T-cell (primary cell): ENCODE measurements around the gene KLF11. TPM values are rescaled to one million over a fixed set of nuclear protein-coding genes. Genes with fewer than 3 reads are reported as not detected.

ENCODE experiments used
- ATAC-seq, 4 experiments: fragments of 200-7000 bp in 3 of 4; fragments of 150-1000 bp in 1 of 4; cut with Tn5 transposase; replicated peaks in 1 of 4; 1 replicate in 3 of 4; 2 replicates in 1 of 4; pipeline ENCODE4 v1.10.0; 2021; ENCODE audit warnings: moderate library complexity in 3 of 4, mild to moderate bottlenecking in 2 of 4, moderate number of reproducible peaks in 1 of 4
- CTCF ChIA-PET, 2 donors: fragments of 300-600 bp; sonication (Branson Sonifier 250); formaldehyde crosslinking; loops; one replicate each; lab custom pipeline; 2022; ENCODE audit warnings: antibody characterized with exemption in 2 of 2; lab: Charles Lee
- POLR2A ChIA-PET, 2 donors: fragments of 300-600 bp; sonication (Branson Sonifier 250); formaldehyde crosslinking; loops; one replicate each; lab custom pipeline; 2022; ENCODE audit warnings: antibody characterized with exemption in 2 of 2; lab: Charles Lee
- DNase-seq, 35 experiments: peaks; one replicate each; pipeline versions ENCODE4 v3.0.0 to v3.0.0-alpha.2; 2013 to 2023
- H3K27ac ChIP-seq: one replicate; pipeline ENCODE4 v1.5.1; 2013; ENCODE audit warnings: low read length
- H3K27me3 ChIP-seq, 2 experiments: replicated peaks in 1 of 2; 1 replicate in 1 of 2; 2 replicates in 1 of 2; pipeline versions ENCODE4 v1.6.1 to v1.7.0; 2013; ENCODE audit warnings: low read length in 1 of 2, mixed read lengths in 1 of 2; ENCODE audit not compliant: control insufficient read depth in 2 of 2, insufficient read depth in 2 of 2; ENCODE audit errors: extremely low read depth in 1 of 2
- H3K36me3 ChIP-seq, 2 donors: 1 replicate in 1 of 2; 2 replicates in 1 of 2; pipeline versions ENCODE4 v1.6.1 to v1.7.0; 2013; ENCODE audit warnings: low read length in 1 of 2; ENCODE audit not compliant: control insufficient read depth in 2 of 2, insufficient read depth in 1 of 2; ENCODE audit errors: extremely low read depth in 1 of 2
- H3K4me1 ChIP-seq, 2 experiments: 1 replicate in 1 of 2; 2 replicates in 1 of 2; pipeline versions ENCODE4 v1.6.1 to v1.7.0; 2013; ENCODE audit warnings: low read length in 2 of 2, mixed read lengths in 1 of 2; ENCODE audit not compliant: insufficient read depth in 2 of 2, control insufficient read depth in 1 of 2; ENCODE audit errors: extremely low read depth in 1 of 2
- H3K4me3 ChIP-seq, 2 donors: 1 replicate in 1 of 2; 2 replicates in 1 of 2; pipeline versions ENCODE4 v1.5.1 to v1.7.0; 2013; ENCODE audit warnings: mild to moderate bottlenecking in 2 of 2, low read length in 1 of 2, moderate library complexity in 1 of 2; ENCODE audit not compliant: control insufficient read depth in 1 of 2; ENCODE audit errors: extremely low read depth in 1 of 2
- H3K9me3 ChIP-seq: 2 replicates; pipeline ENCODE4 v1.7.0; 2013
- H3K27ac Mint-ChIP-seq, 2 donors: one replicate each; pipeline ENCODE4 v1.8.0; 2020 to 2021; ENCODE audit warnings: mild to moderate bottlenecking in 2 of 2, mixed read lengths in 2 of 2
- H3K27me3 Mint-ChIP-seq, 2 donors: one replicate each; pipeline ENCODE4 v1.8.0; 2021 to 2022; ENCODE audit warnings: mixed read lengths in 2 of 2
- H3K36me3 Mint-ChIP-seq: one replicate; pipeline ENCODE4 v1.8.0; 2021; ENCODE audit warnings: mixed read lengths
- H3K4me1 Mint-ChIP-seq, 3 donors: one replicate each; pipeline ENCODE4 v1.8.0; 2020 to 2022; ENCODE audit warnings: mixed read lengths in 3 of 3, mild to moderate bottlenecking in 1 of 3
- H3K4me3 Mint-ChIP-seq, 3 donors: one replicate each; pipeline ENCODE4 v1.8.0; 2020 to 2022; ENCODE audit warnings: mild to moderate bottlenecking in 3 of 3, mixed read lengths in 3 of 3, moderate library complexity in 3 of 3
- H3K9me3 Mint-ChIP-seq, 3 donors: one replicate each; pipeline ENCODE4 v1.8.0; 2020 to 2022; ENCODE audit warnings: mixed read lengths in 3 of 3
- whole genome bisulfite sequencing: methylation state at CpG from one replicate; pipeline ENCODE4 v1.1.5; 2013; ENCODE audit warnings: missing lambda C conversion rate; ENCODE audit not compliant: insufficient coverage; 5-methylcytosine and 5-hydroxymethylcytosine counted together
- total RNA-seq, 35 experiments: library from RNA in 6 of 35; stranded (reverse) in 6 of 35; fragments of 120-200 nt in 1 of 35; gene quantifications; one replicate each; pipeline versions ENCODE4 v1.2.1 to v1.2.4 and lab custom pipeline; 2013 to 2026

KLF11 gene
- total RNA-seq, 5 donors from 2014 or later (not counting 1 experiment from before 2014, with no cell fraction given): 6.8 to 36.3 (median 10.3) TPM

- Histone ChIP-seq H3K4me1 (peaks cover 7 to 28% of the 10 kb centered on the region in 2 experiments), H3K4me3 (no peak overlapping the region), H3K36me3 (no peaks in the 10 kb centered on the region), H3K27ac (no peak overlapping the region), H3K27me3 (peaks cover 3 to 72% of the 10 kb centered on the region in 2 experiments), H3K9me3 (no peaks in the 10 kb centered on the region)
- DNase-seq: no peak
- Mint-ChIP-seq H3K4me3 (no peak overlapping the region), H3K27me3 (peaks cover 54 to 75% of the 10 kb centered on the region in 2 donors), H3K9me3 (no peaks in the 10 kb centered on the region), H3K27ac (peak overlapping the region in 1 of 2 donors; percentile 8), H3K4me1 (peaks cover 13 to 18% (median 14%) of the 10 kb centered on the region in 3 donors), H3K36me3 (no peaks in the 10 kb centered on the region)
- WGBS: 76% methylated on average over 8 of the region's 13 CpGs
- no peak for ATAC-seq
- CTCF ChIA-PET: interaction anchor here (0.5 to 1.2 kb wide), 3 partner anchors 9 to 325 kb away, joined by 3 to 6 read pairs (median 4); no protein-coding TSS in a partner anchor
- POLR2A ChIA-PET: interaction anchor here in 1 of 2 donors (0.6 kb wide), 1 partner anchor 527 kb away, joined by 6 read pairs; no protein-coding TSS in a partner anchor
Measured at GRCh38 chr2:10083692-10084211, 40.4 kb downstream of the KLF11 start.

GRCh38 chr2:10084223-10084865 lies 41.0 kb downstream of the KLF11 start:
- Mint-ChIP-seq H3K27ac (peak overlapping the region in 1 of 2 donors; percentile 72), H3K4me3 (no peak overlapping the region), H3K27me3 (peaks cover 49 to 72% of the 10 kb centered on the region in 2 donors), H3K36me3 (no peaks in the 10 kb centered on the region), H3K4me1 (peaks cover 7 to 12% (median 11%) of the 10 kb centered on the region in 3 donors), H3K9me3 (no peaks in the 10 kb centered on the region)
- no peak for DNase-seq
- H3K27ac ChIP-seq: no peak overlapping the region
- peaks cover 7 to 23% of the 10 kb centered on the region in 2 experiments for H3K4me1 ChIP-seq
- peaks cover 3 to 72% of the 10 kb centered on the region in 2 experiments for H3K27me3 ChIP-seq
- no peak overlapping the region for H3K4me3 ChIP-seq
- ATAC-seq: no peak
- CTCF ChIA-PET: interaction anchor here in 1 of 2 donors (0.5 to 0.7 kb wide), 2 partner anchors 13 to 65 kb away, joined by 3 read pairs; no protein-coding TSS in a partner anchor
- POLR2A ChIA-PET: interaction anchor here in 1 of 2 donors (0.6 kb wide), 1 partner anchor 36 kb away, joined by 5 read pairs; no protein-coding TSS in a partner anchor
- 43% methylated on average over 6 of the region's 12 CpGs for WGBS
- no peaks in the 10 kb centered on the region for H3K36me3 ChIP-seq
- no peaks in the 10 kb centered on the region for H3K9me3 ChIP-seq

GRCh38 chr2:10085043-10085667 lies 41.8 kb downstream of the KLF11 start:
- Histone ChIP-seq H3K4me3 (no peak overlapping the region), H3K27ac (no peak overlapping the region), H3K36me3 (no peaks in the 10 kb centered on the region), H3K27me3 (peaks cover 3 to 72% of the 10 kb centered on the region in 2 experiments), H3K4me1 (peaks cover 7 to 20% of the 10 kb centered on the region in 2 experiments), H3K9me3 (no peaks in the 10 kb centered on the region)
- ChIA-PET POLR2A (interaction anchor here in 1 of 2 donors (0.6 kb wide), 2 partner anchors 19 to 37 kb away, joined by 3 to 5 read pairs; no protein-coding TSS in a partner anchor), CTCF (interaction anchor here (0.5 to 1.5 kb wide), 4 partner anchors 12 to 350 kb away, joined by 3 to 9 read pairs (median 3); no protein-coding TSS in a partner anchor)
- Mint-ChIP-seq H3K9me3 (no peaks in the 10 kb centered on the region), H3K27me3 (peaks cover 57 to 80% of the 10 kb centered on the region in 2 donors), H3K4me3 (no peak overlapping the region), H3K27ac (no peak overlapping the region), H3K36me3 (no peaks in the 10 kb centered on the region), H3K4me1 (peaks cover 7 to 11% (median 11%) of the 10 kb centered on the region in 3 donors)
- DNase-seq: no peak
- ATAC-seq: no peak
- 43% methylated on average over 2 of the region's 6 CpGs for WGBS

- Histone ChIP-seq H3K27me3 (peaks cover 3 to 69% of the 10 kb centered on the region in 2 experiments), H3K4me1 (peaks cover 5 to 15% of the 10 kb centered on the region in 2 experiments), H3K36me3 (no peaks in the 10 kb centered on the region), H3K27ac (no peak overlapping the region), H3K9me3 (no peaks in the 10 kb centered on the region), H3K4me3 (no peak overlapping the region)
- peaks cover 61 to 82% of the 10 kb centered on the region in 2 donors for H3K27me3 Mint-ChIP-seq
- no peak for ATAC-seq
- 95% methylated on average over 10 of the region's 11 CpGs for WGBS
- no peak overlapping the region for H3K4me3 Mint-ChIP-seq
- no peaks in the 10 kb centered on the region for H3K36me3 Mint-ChIP-seq
- ChIA-PET CTCF (interaction anchor here in 1 of 2 donors (0.5 to 1.5 kb wide), 3 partner anchors 13 to 693 kb away, joined by 3 to 9 read pairs (median 4); no protein-coding TSS in a partner anchor), POLR2A (no interaction called here)
- no peaks in the 10 kb centered on the region for H3K9me3 Mint-ChIP-seq
- no peak for DNase-seq
- H3K27ac Mint-ChIP-seq: peak overlapping the region in 1 of 2 donors; percentile 37
- peaks cover 7 to 11% (median 10%) of the 10 kb centered on the region in 3 donors for H3K4me1 Mint-ChIP-seq
Measured at GRCh38 chr2:10085668-10086059, 42.3 kb downstream of the KLF11 start.

GRCh38 chr2:10086950-10087349 lies 43.6 kb downstream of the KLF11 start:
- ChIA-PET POLR2A (no interaction called here), CTCF (no interaction called here)
- Histone ChIP-seq H3K27ac (no peak overlapping the region), H3K4me1 (peaks cover 0 to 10% of the 10 kb centered on the region in 2 experiments), H3K36me3 (no peaks in the 10 kb centered on the region), H3K4me3 (no peak overlapping the region), H3K9me3 (no peaks in the 10 kb centered on the region), H3K27me3 (peaks cover 5 to 68% of the 10 kb centered on the region in 2 experiments)
- 57% methylated on average over 3 of the region's 4 CpGs for WGBS
- DNase-seq (no peak), ATAC-seq (no peak)
- no peaks in the 10 kb centered on the region for H3K9me3 Mint-ChIP-seq
- peaks cover 59 to 77% of the 10 kb centered on the region in 2 donors for H3K27me3 Mint-ChIP-seq
- no peak overlapping the region for H3K27ac Mint-ChIP-seq
- H3K4me1 Mint-ChIP-seq: peaks cover 4 to 6% (median 5%) of the 10 kb centered on the region in 3 donors
- H3K36me3 Mint-ChIP-seq: no peaks in the 10 kb centered on the region
- no peak overlapping the region for H3K4me3 Mint-ChIP-seq

GRCh38 chr2:10087360-10087759 lies 44.0 kb downstream of the KLF11 start:
- no peak overlapping the region for H3K4me3 Mint-ChIP-seq
- H3K4me3 ChIP-seq: no peak overlapping the region
- CTCF ChIA-PET: no interaction called here
- 67% methylated on average over 2 of the region's 8 CpGs for WGBS
- no peaks in the 10 kb centered on the region for H3K36me3 ChIP-seq
- peaks cover 6 to 66% of the 10 kb centered on the region in 2 experiments for H3K27me3 ChIP-seq
- no peak overlapping the region for H3K27ac Mint-ChIP-seq
- no peaks in the 10 kb centered on the region for H3K36me3 Mint-ChIP-seq
- H3K9me3 Mint-ChIP-seq: no peaks in the 10 kb centered on the region
- DNase-seq (no peak), ATAC-seq (no peak)
- H3K9me3 ChIP-seq: no peaks in the 10 kb centered on the region
- peaks cover 5 to 6% (median 6%) of the 10 kb centered on the region in 3 donors for H3K4me1 Mint-ChIP-seq
- peaks cover 59 to 77% of the 10 kb centered on the region in 2 donors for H3K27me3 Mint-ChIP-seq
- POLR2A ChIA-PET: no interaction called here
- H3K27ac ChIP-seq: no peak overlapping the region
- H3K4me1 ChIP-seq: peaks cover 0 to 8% of the 10 kb centered on the region in 2 experiments
